OCI-LY3 (cell line): ENCODE results near the gene PEMT.

Experiments
- CTCF ChIP-seq: fragments of 200-600, 300-600 bp; sonication (generic); IDR thresholded peaks from 2 replicates; pipeline ENCODE4 v1.5.1; 2014; ENCODE audit warnings: antibody characterized with exemption, low read length, low read depth
- EZH2phosphoT487 ChIP-seq: fragments of 200-600 bp; shearing (Covaris generic); IDR thresholded peaks from 2 replicates; pipeline ENCODE4 v1.6.1; 2018; ENCODE audit warnings: antibody characterized with exemption, mixed run types, low read depth

- no peak for TF ChIP-seq CTCF
- no peak for TF ChIP-seq EZH2phosphoT487
Observed at GRCh38 chr17:17492085-17492484, 99.4 kb downstream of the PEMT start.
